Stimulated activated CD8-positive, alpha-beta memory T cell treated with anti-CD3 and anti-CD28 coated beads, Interleukin-7, amount 100 ng/mL, for 4 hours (primary cell): ENCODE results near the gene RUVBL1.

Source experiments
- DNase-seq, 2 donors: peaks; one replicate each; pipeline ENCODE4 v3.0.0-alpha.2; 2020; ENCODE audit warnings: low read depth in 2 of 2

Gene RUVBL1

DNA sequence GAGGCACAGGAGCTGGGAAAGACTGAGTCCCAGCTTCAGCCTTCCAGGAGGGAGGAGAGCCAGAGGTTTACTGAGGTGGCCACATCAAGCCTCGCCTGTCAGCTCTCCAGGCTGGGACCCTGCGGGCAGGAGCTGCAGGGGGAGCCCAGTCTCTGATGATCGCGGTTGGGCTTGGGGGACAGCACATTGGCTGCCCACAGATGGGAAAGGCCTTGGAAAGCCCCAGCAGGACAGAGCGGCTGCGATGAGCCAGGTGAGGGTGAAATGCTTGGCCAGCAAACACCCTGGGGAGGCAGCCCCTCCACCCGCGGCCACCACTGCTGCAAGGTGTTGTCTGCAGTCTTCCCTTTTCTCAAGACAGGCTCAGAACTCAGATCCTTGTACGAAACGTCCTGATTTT, 40.2 kb downstream of the RUVBL1 start:
- DNase-seq: no peak

DNA sequence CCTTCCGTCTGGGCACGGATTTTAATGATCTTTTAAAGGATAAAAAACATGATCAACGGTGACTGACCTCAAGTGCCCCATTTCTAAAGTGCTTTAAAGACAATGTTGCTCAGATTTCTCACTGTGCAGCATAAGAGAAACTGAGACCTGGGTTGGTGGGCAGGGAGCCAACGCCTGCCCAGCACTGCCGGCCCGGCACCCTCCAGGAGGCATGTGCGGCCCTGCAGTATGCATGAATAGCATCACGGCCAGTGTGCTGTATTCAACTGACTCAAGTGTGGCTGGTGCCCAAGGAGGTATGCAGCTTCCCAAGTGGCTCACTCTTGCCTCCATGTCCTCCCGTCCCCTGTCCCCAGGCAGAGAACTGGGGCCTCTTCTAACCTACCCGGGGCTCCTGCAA, 41.1 kb downstream of the RUVBL1 start:
- DNase-seq: no peak

DNA sequence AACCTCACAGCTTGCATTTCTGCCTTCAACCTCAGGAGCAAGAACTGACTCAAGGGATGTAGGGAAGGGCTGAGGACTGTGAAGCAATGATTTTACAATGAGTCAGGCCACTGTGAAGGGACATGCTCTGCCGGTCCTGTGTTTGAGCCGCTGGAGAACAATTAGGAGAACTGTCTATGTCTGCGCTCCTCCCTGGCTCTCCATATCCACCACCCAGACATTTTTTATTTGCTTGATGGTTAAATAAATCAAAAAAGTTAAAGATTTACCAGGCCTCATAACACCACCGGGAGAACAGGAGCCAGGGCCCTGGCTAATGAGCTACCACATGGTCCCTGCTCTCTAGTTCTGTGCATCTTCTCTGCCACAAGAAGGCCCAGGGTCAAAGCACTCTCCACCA, 41.8 kb downstream of the RUVBL1 start:
- DNase-seq: no peak

DNA sequence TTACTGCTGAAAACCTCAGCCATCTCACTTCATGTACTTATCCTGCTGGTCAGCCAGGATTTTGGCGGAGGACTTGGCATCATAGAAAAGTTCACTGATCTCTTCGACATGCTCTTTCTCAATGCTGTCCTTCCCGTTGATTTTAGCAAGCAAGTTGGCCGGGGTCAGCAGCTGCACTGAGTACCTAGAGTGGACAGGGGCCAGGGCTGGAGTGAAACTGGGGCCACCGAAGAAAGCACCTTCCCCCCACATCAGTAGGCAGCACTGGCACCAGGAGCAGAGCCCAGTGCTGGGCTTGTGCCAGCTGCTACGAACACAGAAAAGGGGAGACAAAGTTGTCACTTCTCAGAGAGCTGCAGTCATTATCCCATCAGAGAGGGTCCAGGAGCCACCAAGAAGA, 42.4 kb downstream of the RUVBL1 start:
- DNase-seq: no peak

DNA sequence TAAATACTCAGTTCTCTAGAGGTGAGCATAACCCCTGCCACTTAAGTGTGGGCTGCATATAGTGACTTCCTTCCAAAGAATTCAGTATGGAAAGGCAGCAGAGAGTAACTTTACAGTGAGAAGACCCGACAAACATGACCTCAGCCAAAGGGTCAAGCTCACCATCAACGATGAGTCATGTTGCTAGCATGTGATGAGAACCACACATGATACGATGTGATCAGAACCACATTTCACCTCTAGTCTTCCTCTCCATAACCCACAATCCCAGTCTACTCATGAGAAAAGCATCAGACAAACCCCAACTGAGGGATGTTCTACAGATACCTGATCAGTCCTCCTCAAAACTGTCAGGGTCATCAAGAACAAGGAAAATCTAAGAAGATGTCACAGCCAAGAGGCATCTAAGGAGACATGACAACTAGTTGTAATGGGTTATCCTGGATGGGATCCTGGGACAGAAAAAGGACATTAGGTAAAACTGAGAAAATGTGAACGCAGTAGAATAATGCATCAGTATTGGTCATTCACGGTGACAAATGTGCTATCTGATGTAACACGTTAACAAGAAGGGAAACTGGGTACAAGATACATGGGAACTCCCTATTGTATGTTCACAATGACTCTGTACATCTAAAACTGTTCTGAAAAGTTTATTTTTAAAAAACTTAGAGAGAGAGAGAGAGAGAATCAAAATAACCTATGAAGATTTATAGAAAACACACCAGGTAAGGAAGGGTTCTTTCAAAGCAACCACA, 43.1 kb downstream of the RUVBL1 start:
- no peak for DNase-seq

DNA sequence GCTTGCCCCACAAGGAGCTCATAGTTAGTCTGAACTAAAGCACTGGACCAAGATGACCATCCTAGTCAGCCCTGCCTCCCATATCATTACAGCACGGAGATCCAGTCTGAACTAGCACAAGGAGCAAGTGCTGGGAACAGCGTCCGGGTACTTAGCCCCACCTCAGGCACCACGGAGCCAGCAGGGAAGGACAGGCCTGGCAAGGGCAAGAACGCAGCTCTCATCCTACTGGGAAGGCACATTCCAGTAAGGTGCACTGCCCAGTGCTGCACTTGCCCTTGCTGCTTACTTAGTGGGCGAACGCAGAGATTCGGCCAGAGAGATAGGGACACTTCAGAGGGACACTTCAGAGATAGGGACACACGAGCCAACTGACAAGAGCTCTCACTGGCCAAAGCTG, 43.8 kb downstream of the RUVBL1 start:
- no peak for DNase-seq

DNA sequence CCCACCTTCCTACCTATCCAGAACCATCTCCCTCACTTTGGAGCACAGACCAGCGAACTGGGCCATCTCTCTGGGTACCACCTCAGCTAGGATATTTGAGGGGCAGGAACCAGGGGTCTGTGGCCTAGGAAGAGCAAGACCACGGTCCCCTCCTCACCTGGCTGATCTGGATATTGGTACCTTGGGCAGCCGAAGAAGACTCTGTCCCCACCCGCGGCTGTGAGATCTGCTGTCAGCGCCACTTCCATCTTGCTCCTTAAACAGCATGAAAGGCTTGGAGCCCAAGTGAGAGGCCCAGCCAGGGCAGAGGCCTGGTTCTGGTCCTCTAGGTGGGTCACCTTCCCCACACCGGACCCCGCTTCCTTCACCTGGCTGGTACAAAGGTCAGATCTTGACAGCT, 44.7 kb downstream of the RUVBL1 start:
- DNase-seq: no peak

DNA sequence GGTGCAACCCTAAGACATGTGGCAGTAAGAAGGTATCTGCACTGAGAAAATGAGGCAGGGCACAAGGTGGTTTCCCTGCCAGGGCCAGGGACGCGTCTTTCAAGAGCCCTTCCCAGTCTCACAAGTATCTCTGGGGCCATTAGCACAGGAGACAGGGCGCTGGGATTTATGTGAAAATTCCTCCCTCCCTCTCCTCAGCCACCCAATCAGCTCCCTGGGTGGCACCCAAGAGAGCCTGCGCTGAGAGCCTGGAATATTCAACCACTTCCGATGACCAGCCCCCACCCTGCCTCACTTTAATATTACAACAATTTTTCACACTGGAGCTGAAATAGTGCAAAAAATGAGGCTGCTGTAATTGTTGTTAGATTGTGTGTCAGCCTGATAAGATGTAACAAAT, 45.3 kb downstream of the RUVBL1 start:
- DNase-seq: no peak

DNA sequence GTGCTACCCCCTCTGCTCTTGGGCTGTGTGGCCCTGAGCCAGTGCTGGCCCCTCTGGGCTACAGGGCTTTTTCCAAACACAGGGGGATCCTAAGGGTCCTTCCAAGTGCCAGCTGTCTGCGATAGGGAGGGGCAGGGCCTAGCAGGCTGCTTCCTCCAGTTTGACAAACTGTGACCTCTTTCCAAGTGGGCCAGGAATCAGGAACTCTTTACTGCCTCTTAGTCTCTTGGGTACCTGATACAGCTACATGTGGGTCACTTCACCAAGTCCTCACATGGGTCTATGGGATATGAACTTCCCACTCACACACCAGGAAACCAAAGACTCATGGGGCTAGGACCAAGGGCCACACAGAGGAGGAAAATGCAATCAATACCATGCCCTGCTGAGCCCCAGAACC, 45.9 kb downstream of the RUVBL1 start:
- no peak for DNase-seq

DNA sequence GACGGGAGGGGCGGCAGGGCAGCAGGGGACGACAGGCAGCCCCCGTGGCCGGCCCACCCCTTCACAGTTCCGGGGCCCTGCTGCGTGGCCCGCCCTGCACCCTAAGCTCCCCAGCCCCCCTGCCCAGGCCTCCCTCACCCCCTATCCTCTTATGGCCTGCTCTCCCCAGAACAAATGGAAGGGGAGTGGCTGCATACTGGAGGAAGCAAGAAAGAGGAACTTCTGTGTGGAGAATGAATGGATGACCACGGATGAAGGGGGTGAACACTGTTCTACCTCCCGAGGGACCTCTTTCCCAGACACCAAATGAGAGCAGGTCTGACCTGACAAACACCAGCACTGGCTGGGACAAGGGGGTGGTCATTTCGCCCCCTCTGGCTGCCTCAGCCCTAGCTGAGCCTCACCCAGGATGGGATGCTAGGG, 46.4 kb downstream of the RUVBL1 start:
- DNase-seq: no peak

DNA sequence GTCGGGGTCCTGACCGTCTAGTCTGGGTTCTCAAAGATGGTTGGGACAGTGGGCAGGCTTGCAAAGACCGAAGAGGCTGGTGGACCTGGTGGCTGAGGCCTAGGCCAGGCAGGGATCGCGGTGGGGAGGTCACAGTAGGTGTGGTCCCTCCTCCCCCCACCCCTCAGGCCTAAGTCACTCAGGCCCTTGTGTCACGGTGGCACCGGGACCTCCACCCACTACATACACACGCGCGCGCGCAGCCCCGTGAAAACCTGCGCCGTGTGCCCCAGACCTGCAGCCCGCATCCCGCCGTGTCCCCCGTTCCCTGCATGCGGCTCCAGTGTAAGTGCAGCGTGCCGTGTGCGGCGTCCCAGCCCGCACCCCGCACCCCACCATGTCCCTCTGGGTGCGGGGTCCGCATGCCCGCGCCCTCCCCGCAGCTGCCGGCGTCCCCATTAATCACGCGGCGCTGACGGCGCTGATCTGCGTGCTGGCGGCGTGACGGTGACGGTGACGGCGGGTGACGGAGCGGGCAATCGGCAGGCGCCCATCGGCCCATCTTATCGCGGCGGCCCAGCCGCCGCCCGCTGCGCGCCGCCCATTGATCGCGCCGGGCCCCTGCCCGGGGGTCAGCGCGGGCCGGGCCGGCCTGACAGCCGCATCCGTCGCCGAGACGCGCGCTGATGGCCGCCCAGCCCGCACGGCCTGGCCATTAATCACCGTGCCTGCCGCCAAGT, 47.0 kb downstream of the RUVBL1 start:
- no peak for DNase-seq

DNA sequence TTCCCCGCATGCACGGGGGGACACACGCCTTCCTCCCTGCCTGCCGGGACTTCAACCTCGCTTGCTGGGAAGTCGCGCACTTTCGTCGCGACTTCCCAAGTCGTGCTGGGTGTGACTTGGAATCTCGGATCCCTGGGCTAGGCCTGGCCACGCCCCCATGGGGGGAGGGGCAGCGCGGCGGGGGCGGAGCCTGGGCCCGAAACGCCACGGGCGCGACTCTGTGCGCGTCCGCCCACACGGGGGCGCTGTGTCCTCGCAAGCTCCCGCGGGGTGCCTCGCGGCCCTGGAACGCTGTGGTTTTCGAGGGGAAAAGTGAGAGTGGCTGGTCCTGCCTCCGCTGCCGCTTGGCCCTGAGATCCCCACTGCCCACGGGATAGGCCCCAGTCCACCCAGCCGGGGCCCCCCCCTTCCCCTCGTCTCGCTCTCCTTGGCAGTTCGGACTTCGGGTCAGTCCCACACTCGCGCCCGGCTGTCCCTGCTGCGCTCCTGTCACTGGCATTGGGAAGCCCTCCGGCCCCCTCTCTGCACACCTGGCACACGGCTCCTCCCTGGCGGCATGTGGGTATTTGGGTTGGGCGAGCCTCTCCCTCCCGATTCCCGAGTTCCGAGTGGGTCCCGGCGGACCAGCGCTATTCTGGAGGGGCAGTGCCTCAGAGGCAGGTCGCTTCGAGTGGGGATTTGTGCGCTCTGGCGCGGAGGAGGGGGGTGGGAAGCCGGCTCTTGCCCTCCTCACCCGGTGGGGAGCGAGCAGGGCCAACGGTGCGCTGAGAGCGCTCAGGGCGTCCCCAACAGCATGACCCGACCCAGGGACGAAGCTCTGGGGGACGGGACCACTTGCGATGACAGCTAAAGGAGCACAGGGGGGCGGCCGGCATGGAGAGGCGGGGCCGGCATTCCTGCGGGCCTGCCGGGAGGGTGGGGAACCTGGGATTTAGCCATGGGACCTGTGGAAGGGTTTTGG, 47.8 kb downstream of the RUVBL1 start:
- peak; percentile 52 to 80 for DNase-seq

DNA sequence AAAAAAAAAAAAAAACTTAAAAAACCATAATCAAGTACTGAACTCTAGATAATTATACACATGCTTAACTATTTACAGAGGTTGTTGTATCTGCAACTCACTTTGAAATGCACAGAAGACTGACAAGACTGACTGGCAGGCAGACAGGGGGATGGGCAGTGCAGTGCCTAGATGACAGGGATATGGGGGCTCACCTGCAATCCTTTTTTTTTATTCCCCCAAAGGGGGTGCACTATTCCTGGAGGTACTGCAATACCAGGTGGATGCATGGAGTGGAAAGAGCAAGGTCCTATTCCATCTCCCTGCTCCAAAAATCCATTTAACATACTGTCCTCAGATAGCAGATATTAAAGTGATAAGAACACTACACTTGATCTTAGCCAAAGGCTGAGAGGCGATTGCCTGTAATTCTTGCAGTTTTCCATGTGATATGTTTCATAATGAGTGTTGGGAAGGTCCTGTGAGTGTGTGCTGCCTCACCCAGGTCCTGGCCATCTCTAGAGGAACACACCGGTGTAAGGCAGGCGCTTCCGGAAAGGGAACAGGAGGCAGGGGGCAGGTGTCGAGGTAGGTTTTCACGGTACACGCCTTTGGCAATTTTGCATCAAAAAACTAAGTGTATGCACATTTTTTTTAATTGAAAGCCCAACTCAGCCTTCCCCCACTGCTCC, 48.6 kb downstream of the RUVBL1 start:
- no peak for DNase-seq

DNA sequence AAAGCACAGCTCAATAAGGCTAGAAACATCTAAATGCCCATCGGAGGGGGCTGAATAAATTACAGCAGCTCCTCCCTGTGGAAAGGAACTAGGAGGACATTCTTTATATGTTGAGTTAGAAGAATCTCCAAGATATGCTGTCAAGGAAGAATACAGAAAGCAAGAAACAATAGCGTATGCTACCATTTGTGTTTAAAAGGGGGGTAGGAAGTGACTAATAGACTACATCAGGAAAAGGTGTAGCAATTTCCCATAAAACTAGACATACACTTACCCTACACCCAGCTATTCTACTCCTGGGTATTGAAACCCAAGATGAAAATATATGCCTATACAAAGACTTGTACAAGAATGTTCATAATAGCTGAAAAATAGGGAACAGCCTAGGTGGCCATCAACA, 49.8 kb downstream of the RUVBL1 start:
- no peak for DNase-seq

DNA sequence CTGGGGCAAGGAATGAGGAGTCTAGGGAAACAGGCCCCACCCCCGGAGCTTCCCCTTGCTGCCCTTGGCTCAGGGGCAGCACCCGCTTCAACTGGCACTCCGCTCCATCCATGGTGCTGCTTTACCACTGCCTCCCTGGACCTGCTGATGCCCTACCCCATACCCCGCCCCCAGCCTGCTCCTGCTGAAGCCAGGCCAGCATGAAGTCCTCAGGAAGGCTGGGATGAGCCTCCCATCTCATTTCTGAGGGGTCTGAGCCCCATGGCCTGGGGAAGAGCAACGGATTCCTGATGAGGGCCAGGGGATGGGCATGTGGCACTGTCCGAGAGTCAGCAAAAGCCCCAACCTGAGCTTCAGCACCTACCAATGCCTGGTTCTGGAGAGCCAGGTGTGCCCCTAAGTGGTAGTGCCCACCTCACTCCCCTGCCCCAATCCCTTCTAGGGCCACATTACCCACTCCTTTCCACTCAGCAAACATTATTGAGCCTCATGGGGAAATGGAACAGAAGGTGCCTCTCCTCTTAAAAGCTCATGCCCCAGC, 50.4 kb downstream of the RUVBL1 start:
- DNase-seq: no peak

DNA sequence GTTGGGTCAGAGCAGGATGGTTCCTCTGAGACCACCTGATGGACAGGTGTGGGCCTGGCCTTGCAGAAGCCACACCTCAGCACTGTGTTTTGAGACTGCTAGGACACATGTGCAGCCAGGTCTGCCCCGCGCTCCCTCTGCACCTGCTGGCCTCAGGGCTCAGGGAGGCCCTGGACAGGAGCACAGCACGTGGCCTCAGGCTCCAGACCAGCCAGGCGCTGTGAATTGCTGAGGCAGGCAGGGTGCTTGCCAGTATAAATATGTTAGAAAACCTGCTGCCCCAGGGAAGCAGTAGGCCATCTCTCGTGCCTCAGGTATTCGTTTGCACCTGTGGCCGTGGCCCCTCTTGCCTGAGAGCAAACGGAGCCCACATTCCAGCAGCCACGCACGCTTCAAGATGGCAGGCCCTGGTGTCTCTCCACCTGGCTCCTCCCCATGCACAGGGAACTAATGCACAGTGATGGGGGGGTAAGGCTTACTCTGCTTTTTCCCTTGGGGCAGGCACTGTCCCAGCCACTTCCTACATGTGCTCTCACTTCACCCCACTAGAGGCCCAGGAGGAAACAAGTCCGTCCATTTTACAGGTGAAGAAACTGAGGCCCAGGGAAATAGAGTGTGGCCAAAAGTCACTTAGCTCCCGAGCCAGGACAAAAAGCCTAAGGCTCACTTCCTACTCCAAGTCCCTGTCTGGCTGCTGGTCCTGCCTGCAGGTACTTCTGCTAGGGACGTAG, 51.0 kb downstream of the RUVBL1 start:
- DNase-seq: no peak

DNA sequence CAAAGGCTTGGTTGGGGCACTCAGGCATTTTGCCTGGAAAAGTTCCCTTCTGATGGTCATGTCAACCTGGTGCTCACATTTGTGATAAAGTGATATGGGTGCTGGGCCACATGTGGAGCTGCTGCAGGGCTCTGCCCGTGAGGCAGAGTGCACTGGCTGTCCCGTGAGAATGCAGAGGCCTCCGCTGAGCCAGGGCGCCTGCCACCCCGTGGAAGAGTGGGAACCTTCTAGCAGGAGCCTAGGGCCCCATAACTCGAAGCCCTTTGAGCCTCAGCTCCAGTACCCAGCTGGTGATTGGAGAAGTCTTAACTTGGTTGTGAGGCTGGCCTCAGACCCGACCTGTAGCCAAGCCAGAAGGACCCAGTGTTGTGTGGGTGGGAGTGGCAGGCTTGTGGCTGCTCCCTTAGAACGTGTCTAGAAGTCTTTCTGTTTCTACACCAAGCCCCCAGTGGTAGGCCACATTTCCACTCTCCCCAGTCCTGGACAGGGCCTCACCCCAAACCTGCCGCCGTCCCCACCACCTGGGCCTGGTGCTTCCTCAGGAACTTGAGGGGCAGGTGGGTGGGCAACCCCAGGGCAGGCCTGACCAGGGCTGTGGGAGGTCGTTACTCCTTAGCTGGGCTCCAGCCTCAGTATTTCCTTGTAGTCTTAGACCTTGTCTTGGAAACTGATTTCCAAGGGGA, 51.7 kb downstream of the RUVBL1 start:
- DNase-seq: no peak

DNA sequence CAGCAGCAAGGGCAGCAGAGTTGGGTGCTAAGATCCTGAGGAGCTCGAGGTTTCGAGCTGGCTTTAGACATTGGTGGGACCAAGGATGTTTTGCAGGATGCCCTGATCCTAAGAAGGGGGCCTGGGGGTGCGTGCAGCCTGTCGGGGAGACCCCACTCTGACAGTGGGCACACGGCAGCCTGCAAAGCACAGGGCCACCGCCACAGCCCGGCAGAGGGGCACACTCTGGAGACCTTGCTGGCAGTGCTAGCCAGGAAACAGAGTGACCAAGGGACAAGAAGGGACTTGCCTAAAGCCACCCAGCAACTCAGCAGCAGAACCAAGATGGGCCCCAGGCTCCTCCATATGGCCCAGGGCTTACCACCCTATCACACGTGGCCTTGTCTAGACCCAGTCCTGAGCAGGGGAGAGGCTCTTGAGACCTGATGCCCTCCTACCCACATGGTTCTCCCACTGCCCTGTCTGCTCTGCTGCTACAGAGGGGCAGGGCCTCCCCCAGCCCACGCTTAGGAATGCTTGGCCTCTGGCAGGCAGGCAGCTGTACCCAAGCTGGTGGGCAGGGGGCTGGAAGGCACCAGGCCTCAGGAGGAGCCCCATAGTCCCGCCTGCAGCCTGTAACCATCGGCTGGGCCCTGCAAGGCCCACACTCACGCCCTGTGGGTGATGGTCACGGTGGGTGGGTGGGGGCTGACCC, 52.6 kb downstream of the RUVBL1 start:
- no peak for DNase-seq

DNA sequence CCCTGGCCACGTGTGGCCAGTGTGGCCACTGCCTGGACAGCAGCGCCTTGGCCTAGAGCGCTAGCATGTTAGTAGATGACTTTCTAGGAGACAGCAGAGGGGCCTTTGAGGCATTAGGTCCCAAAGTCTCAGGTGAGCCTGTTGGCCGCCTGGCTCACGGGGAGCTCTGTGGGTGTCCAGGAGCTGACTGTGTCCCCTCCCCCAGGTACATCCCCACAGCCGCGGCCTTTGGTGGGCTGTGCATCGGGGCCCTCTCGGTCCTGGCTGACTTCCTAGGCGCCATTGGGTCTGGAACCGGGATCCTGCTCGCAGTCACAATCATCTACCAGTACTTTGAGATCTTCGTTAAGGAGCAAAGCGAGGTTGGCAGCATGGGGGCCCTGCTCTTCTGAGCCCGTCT, 54.3 kb downstream of the RUVBL1 start:
- no peak for DNase-seq

DNA sequence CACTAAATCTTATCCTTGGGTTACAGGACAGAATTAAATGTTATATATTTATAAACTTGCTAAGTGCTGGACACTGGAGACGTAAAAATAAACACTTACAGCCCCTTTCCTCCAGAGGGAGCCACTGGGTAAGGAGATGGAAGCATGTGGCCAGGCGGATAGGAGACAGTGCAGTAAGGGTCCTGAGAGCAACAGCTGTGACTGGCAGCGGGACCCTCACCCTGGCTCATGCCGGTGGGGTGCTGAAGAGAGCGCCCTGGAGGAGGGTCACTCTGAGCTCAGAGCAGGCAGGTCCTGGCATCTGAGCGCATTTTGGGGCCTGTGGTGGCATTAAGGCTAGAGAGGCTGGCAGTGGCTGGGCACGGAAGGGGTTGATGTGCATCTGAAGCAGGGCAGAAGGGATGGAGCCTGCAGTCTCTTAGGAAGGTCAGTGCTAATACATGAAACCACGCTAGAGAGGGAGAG, 55.4 kb downstream of the RUVBL1 start:
- DNase-seq: no peak
